Measurements from ENCODE around the gene SH3YL1.

The SH3YL1 gene, protein sequence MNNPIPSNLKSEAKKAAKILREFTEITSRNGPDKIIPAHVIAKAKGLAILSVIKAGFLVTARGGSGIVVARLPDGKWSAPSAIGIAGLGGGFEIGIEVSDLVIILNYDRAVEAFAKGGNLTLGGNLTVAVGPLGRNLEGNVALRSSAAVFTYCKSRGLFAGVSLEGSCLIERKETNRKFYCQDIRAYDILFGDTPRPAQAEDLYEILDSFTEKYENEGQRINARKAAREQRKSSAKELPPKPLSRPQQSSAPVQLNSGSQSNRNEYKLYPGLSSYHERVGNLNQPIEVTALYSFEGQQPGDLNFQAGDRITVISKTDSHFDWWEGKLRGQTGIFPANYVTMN

GRCh38 chr2:263774-264492, at the start of gene SH3YL1:
Gene SH3YL1 (minus strand): TSS chr2:264032. CDS start chr2:263984, 48 bp downstream.
- peak; percentile 31 for DNase-seq (ENCODE audit: low spot score)

DNA sequence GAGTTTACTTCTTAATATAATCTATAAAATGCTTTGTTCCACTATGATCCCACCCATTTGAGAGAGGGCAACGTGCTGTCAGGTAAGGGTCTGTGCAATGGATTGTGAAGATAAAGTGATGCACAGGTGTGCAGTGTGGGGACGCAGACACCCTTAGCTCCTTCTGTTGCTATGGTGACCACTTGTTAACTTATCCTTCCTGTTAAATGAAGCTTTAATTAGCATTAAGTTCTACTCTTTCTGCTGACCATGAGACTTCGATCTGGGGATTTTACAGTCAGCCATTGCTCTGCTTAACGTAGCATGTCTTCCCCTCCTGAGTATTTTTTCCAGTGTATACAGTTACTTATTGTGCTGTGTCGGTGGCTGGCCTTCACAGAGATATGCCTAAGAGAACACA, 47.2 kb upstream of the SH3YL1 start:
- DNase-seq (ENCODE audit: low spot score): no peak

DNA sequence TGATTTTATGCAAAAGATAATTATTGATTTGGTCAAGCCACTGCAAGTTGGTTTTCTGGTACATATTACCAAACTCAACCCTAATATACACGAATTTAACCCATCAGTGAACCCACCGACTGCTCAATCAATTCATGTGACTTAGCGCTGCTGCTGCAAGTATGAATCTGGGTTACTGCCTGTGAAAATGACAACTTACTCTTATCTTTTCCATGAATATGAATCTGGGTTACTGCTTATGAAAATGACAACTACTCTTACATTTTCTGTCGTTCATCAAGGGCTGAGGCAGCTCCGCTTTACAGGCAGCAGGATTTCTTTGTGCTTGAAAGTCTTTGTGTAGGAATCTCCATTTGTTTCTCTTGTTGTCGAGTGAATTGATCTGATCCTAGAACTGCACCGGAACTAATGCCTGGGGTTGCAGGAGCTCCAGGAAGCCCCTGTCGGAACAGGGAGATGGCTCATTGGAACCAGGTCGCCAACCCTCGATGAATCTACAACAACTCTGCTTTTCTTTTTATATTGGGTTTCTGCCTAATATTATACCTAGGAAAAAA, 46.2 kb upstream of the SH3YL1 start:
- DNase-seq (ENCODE audit: low spot score): no peak

DNA sequence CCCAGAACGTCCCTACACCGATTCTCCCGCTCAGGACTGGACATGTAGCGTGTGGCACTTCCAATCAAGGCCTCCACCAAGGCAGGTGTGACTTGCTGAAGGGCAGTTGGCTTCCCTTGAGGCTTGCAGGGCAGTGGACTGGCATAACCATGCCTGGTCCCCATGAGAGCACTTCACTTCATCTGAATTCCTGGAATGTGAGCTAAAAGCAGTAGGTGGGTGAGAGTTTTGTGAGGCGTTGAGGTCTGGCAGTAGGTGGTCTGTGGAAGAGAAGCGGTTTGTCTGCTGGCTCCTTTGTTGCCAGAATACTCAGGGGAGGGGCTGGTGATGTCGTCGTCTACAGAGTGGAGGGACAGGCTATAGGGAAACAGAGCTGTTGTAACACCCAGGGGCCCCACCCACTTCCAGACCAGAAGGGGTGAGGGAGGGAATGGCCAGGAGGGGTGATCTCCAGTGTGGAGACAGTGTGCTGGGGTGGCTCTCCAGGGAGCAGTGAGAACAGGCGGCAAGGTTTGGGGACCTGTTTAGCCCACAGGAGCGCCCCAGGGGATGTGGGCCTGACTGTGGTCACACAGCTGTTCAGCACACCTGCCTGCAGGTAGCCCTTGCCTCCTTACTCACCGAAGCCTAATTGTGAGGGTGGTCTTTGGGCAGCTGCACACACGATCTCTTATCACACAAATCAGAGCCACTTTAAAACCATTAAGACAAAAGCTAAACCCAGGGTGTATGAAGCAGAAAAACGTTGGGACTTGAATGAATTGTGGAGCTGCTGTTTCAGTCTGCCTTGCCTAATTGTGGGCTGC, 45.5 kb upstream of the SH3YL1 start:
- DNase-seq (ENCODE audit: low spot score): no peak

GRCh38 chr2:305366-305765, 41.5 kb upstream of the SH3YL1 start:
- DNase-seq (ENCODE audit: low spot score): no peak

DNA sequence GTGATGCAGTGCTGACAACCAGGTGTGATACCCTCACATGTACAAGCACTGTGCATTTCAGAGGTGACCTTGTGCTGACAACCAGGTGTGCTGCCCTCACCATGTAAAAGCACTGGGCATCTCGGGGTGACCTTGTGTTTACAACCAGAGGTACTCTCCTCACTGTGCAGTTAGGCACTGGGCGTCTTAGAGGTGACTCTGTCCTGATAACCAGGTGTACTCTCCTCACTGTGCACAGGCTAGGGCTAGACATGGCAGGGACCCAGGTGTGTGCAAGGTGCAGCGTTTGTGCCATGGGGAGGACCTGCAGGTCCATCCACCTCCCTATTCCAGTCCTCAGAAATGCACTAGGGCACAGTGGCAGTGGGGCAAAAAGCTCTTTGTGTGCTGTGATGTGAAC, 32.5 kb upstream of the SH3YL1 start:
- DNase-seq (ENCODE audit: low spot score): no peak

DNA sequence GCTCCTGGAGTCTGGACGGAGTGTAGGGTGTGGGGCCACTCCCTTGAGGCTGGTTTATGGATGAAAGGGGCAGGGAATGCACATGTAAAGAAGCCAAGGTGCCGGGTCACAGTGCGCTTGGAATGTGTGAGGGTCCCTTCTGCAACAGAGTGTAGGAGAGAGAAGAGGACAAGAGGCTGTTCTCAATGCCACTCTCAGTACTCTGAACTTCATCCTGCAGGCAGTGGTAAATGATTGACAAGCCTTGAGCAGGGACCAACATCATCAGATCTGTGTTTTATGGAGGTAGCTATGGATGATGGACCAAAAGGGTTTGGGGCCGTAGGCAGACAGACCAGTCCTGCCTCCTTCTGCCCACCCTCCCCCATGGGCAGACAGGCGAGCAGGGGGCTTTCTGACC, 31.3 kb upstream of the SH3YL1 start:
- no peak for DNase-seq (ENCODE audit: low spot score)

- DNase-seq (ENCODE audit: low spot score): peak; percentile 88
Observed at GRCh38 chr2:290090-290722, 26.4 kb upstream of the SH3YL1 start.

GRCh38 chr2:289362-290089, 25.7 kb upstream of the SH3YL1 start:
- DNase-seq (ENCODE audit: low spot score): peak; percentile 44

DNA sequence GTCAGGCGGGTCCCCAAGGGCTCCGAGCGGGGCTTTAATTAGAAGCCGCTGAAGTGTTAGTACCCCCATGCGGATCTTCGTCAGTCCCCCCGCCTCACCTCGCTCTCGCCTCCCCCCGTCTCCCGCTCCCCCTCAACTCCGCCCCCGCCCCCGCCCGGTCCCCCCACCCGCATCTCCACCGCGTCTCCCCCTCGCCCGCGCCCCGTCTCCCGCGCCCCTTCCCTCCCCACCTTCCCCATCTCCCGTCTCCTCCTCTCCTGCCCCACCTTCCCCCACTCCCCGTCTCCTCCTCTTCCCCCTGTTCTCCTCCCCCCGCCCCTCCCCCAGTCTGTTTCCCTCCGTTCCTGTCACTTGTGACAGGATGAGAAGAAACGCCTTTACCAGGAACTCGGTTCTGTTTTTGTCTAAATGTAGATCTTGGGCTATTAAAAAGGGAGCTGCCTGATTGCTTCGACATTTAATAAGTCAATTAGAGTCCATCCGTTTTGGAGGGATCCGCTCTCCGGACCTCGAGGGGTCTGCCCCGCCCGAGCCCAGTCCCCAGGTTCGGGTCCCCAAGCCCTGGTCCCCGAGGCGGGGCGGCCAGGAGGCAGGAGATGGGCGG, 25.0 kb upstream of the SH3YL1 start:
- DNase-seq (ENCODE audit: low spot score): no peak

DNA sequence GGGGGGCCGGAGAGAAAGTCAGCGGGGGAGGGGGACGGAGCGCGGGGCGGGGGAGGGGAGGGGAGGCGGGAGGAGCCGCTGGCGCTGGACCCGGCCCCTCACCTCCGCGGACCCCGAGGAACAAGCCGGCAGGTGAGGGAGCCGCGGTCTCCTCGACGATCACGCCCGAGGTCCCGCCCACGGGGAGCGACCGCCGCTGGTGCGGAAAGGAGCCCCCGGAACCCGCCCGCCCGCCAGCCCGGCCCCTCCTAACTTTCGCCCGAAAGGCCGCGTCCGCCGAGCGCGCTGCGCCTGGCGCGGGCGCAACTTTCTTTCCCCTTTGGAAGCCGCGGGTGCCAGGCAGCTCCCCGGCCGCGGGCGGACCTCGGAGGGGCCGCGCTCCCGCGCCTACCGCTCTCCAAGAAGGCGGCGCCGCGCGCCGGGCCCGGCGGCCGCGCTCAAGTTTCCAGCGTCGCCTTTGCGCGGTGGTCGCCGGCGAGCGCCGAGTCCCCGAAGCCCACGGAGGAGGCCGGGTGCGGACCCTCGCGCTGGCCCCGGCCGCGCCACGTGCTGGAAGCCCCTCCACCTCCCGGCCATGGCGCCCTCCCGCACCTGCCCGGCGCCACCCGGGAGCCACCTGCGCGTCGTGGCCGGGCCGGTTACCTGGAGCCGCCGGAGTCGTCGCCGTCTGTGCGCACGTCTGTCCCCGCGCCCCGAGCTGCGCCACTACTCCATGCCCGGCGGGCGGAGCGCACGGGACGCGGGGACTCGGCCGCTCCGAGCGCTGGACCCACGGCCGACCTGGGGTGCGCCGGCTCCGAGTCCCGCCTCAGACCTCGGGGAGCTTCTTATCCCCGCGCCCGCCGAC, 24.3 kb upstream of the SH3YL1 start, which contains the start of gene ALKAL2:
Gene ALKAL2, minus strand, starts transcription at position 181 of the 847 bp plus-strand sequence. CDS start 256 bp downstream, outside the sequence.
- DNase-seq (ENCODE audit: low spot score): peak; percentile 33

- DNase-seq (ENCODE audit: low spot score): peak; percentile 45
Observed at GRCh38 chr2:287471-287885, 23.6 kb upstream of the SH3YL1 start.

GRCh38 chr2:286774-287392, 23.1 kb upstream of the SH3YL1 start:
- no peak for DNase-seq (ENCODE audit: low spot score)

DNA sequence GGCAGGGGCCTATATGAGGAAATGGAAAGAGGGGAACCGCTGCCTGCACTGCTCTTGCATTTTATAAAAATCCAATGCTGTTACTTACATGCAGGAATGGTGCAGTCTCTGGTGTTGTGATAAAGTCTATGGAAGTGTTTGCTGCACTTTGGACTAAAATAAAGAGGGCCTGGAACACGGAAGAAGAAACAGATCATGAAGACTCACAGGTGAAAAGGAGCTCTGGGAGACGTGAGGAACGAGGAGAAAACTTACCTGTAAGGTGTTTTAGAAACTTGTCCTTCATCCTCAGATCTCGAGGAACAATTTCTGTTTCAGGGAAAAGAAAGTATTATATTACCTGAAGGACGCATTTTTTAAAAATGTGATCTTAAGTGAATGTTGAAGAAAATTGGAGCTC, 22.2 kb upstream of the SH3YL1 start:
- DNase-seq (ENCODE audit: low spot score): no peak

DNA sequence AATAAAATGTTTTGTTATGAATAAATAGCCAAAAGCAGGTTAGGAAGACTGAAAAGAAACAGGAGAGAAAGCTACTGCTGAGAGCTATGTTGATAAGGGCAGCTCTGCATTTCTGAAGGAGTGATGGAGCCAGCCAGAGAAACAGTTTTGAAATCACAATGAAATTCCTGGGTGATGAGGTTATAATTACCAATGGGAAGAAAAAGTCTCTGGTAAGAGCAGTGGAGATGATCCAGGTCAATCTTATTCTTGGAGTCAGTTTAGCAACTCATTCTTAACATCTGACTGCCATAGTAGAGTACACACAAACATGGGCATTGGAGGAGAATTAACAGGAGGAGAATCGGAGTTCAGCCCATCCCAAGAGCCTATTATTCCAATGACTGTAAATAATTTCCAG, 21.7 kb upstream of the SH3YL1 start:
- peak; percentile 81 for DNase-seq (ENCODE audit: low spot score)

GRCh38 chr2:284896-285492, 21.2 kb upstream of the SH3YL1 start:
- DNase-seq (ENCODE audit: low spot score): no peak

GRCh38 chr2:283996-284794, 20.4 kb upstream of the SH3YL1 start:
- no peak for DNase-seq (ENCODE audit: low spot score)

Measured in AG20443 (cell line).